ENCODE results near the gene HELZ2.
"Not testable (repeated sequence)": the region's sequence is repeated elsewhere in the genome, so short reads cannot be mapped to it uniquely, and the experiment has no call there.

HELZ2 gene

DNA sequence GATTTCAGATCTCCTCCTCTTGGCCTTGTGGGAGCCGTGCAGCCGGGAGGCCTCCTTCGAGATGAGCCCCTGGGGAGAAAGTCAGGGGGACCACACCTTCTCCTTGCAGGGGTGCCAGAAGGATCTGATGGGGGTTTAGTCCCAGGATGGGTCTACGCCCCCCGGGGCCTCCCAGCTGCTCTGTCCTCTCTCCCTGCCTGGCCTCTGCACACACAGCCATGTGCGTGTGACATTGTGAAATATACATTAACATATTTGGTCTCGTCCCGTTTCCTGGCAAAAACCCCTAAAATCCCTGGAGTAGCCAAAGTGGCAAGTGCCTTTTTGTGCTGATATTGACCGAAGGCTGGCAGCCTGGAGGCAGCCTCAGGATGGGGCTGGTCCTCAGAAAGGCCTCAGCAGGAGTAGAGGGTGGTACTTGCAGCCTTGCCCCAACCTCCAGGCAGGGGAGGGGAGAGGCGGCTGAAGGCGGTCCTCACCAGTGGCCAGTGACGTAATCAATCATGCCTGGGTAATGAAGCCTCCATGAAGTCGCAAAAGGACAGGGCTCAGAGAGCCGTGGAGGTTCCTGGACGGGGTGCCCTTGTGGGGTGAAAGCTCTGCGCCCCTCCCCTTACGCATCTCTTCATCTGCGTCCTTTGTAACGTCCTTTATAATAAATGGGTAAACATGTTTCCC lies 5.1 kb upstream of the HELZ2 start:
- DNase-seq (ENCODE audit: low spot score) = no peak

DNA sequence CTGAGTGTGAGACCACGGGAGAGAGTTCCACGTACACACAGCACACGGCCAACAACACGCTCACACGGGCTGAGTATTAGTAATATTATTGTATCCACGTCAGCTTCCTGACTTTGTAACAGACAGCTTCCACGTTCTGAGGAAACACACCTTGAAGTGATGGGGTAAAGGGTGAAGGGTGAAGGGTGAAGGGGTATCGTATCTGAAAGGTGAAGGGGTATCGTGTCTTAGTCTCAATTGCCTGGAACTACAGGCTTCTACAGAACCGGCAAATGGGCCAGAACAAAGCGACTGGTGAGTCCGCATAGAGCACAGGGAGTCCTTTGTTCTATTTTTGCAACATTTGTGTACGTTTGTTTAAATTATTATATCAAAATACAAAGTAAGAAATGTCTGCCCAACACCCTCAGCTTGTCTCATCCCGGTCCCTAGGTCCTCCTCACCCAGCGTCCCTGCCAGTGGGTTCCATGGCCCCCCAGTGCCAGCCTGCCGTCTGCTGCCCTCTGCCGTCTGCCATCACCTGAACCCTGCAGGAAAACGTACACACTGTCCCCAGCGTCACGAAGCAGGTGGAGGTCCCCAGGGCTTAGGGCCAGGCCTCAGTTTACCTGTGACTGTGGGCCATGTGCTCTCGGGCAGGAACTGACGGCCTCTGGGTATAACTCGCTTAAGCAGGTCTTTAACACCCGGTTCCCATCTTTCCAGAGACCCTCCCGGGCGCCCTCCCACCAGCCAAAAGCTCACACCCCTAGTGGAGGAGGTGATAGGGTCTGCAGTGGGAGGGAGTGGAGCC lies 4.4 kb upstream of the HELZ2 start:
- DNase-seq (ENCODE audit: low spot score) = no peak

DNA sequence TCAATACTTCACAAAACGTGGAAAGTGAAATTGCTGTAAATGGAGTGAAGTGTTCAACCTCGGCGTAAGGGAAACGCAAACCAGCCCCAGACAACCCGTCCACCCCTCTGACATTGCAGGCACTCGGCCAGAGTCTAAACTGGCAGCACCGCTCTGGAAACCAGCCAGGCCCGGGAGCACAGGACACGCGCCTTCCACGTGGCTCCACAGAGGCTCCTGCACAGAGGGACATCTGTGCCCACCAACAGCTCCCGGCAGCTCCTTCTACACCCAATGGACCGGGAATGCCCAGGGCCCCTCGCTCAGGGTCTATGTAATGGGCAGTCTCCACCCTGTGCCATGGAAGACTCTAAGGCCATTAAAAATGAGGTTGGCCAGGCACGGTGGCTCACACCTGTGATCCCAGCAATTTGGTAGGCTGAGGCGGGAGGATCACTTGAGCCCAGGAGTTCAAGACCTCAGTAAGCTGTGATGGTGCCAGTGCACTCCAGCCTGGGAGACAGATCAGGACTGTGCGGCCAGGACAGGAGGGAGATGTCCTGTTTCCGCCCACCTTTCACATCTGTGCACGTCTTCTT lies 3.4 kb upstream of the HELZ2 start:
- no peak for DNase-seq (ENCODE audit: low spot score)

DNA sequence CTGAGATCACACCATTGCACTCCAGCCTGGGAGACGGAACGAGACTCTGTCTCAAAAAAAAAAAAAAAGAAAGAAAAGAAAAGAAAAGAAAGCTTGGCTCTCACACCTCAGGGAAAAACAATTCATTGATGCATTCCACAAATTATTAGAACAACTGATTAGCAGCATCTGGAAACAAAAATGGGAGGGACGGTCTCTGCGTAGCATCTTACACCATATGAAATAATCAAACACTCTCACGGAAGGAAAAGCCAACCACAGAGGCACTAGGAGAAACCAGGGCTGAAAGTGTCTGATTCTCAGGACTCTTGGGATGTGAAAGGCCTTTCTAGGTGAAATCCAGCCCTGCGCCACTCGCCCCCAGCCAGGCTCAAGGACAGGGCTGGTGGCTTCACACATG lies 2.3 kb upstream of the HELZ2 start:
- no peak for DNase-seq (ENCODE audit: low spot score)

DNA sequence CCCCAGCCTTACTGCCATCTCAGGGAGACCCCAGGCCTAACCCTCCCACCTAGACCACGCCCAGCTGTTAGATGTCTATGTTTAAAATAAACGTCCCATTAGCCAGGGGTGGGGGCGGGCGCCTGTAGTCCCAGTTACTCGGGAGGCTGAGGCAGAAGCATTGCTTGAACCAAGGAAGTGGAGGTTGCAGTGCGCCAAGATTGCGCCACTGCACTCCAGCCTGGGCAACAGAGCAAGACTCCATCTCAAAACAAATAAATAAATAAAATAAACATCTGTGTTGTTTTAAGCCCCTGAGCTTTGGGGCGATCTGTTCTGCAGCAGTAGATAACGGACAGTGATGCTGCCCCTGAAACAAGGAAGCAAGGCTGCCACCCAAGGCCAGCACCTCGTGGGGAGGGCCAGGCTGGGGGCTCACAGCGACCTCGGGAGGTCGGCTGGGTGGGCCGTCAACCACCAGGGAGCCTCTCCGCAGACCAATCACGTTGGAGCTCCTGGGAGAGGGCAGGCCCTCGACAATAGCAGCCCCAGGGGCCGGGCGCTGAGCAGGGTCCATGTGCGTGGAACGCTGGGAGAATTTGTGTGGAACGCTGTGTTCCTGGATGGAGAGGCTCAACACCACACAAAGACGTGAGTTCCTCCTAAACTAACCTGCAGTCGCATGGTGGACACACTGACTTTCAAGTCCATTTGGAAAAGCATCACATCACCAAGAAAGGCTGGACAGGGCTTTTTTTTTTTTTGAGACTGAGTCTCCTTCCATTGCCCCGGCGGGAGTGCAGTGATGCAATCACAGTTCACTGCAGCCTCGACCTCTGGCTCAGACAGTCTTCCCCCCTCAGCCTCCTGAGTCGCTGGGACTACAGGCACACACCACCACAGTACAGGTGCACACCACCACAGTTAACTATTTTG lies 1.0 kb upstream of the HELZ2 start:
- no peak for DNase-seq (ENCODE audit: low spot score)

DNA sequence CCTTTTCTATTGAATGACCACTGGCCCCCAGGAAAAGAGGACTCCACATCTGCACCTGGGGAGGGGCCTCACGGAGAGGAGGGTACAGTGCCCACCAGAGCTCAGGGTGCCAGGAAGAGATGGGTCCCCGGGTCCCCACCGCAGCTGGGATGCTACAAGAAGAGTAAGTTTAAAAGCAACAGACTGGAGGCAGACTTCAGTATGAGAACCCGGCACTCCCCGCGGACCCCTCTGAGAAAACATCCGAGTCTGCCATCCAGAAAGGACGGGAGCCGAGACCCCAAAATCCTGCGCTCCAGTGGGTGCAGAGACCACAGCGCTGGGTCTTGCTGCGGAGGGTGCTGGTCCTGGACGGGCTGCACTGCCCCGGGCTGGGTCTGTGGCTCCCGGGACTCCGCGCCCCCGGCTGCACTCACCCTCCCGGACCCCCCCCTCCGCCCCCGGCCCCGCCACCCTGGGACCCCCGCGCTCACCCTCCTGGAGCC lies 350 bp downstream of the HELZ2 start:
- no peak for DNase-seq (ENCODE audit: low spot score)

DNA sequence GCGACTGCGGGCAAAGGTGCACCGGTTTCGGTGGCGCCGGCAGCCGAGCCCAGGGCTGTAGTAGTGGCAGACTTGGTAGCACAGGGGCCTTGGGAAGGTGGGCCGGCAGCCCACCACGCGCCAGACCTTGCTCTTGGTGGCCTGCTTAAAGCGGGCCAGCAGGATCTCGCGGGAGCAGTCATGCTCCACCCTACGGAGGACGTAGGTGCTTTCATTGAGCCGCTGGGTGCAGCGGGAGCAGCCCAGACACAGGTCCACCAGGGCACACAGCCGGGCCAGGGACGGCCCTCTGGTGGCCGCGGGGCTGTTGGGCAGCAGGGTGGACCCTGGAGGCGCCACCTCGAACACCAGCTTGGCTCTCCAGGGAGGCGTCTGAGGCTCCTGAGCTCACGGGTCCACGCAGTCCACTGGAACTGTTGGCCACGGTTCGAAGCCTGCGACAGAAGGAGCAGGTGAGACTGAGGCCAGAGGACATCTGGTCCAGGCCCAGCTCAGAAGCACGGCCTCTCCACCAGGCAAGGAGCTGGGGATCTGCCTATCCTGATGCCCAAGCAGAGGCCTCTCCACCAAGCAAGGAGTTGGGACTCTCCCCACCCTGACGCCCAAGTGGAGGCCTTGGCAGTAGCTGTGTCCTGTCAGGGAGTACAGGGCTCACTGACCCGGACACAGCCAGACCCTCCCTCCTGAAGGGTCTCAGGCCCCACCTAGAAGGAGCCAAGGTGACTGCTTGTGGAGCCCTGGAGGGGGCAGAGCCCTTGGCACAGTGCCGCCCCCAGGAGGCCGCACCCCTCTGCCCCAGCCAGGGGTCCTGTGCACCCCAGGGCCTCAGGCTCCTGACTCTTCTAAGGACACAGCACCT lies 1.0 kb downstream of the HELZ2 start:
- DNase-seq (ENCODE audit: low spot score) = no peak

DNA sequence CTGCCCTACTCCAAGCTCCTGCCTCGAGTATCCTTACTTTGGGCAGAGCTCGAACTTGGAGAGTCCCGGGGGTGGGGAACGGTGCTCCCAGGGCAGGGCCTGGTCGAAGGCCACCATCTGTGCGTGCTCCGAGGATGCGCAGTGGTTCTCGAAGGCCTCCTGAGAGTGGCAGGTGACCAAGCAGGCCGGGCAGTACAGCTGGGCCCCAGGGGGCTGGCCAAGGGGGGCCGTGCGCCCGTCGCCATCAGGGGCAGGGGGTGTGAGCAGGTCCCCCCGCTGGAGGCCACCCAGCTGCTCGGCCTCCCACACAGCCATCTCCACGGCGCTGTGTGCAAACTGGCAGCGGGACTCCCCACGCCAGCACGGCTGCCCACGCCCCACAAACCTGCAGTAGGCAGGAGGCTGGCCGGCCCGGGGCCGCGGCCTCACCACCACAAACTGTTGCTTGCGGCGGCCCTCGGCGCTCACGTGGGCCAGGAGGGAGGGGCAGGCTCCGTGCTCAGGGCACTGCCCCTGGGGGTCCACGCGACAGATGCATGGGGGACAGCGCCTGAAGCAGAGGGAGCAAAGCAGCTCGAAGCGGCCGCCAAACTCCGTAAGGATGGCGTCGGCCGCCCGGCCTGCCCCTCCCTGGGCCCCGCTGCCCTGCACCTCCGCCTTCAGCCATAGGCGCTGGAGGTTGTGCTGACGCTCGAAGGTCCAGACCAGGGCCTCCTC lies 1.8 kb downstream of the HELZ2 start:
- no peak for DNase-seq (ENCODE audit: low spot score)

DNA sequence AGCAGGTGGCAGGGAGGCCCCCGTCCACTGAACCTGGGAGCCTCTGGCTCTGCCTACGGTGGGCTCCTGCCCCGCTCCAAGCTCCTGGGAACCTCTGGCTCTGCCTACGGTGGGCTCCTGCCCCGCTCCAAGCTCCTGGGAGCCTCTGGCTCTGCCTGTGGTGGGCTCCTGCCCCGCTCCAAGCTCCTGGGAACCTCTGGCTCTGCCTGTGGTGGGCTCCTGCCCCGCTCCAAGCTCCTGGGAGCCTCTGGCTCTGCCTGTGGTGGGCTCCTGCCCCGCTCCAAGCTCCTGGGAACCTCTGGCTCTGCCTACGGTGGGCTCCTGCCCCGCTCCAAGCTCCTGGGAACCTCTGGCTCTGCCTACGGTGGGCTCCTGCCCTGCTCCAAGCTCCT lies 3.0 kb downstream of the HELZ2 start:
- DNase-seq (ENCODE audit: low spot score) = not testable (repeated sequence)

DNA sequence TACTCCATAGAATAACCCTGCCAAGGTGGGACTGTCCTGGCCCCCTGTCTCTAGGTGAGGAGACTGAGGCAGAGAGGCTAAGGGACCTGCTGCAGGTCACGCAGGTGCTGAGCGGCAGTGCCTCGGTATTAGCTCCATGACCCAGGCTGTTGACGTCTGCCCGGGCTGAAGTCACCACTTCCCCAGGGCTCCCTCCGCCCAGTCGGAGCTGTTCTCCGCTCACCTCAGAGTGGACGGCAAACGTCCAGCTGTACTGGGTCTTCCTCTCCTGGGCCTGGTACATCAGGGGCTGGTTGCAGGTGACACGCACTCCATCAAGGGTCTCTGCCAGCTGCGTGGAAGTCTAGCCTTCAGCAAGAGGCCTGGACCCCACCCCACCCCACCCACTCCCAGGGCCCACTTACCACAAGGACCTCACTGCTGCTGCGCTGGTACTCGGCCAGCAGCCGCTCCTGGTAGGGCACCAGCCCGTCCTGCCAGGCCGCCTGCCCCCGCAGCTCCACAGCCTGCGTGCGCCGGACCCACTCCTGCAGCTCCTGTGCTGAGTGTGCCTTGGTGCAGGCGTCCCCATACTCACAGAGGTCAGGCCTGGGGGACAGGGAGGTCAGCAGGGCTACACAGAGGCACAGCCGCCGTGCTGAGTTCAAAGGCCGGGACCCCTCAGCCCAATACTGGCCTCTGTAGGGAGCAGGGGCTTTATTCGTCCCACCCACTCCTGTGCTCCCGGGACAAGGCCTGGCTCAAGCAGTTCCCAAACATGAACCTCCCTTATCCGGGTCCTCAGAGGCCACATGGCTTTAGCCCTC lies 3.6 kb downstream of the HELZ2 start:
- DNase-seq (ENCODE audit: low spot score) = no peak

DNA sequence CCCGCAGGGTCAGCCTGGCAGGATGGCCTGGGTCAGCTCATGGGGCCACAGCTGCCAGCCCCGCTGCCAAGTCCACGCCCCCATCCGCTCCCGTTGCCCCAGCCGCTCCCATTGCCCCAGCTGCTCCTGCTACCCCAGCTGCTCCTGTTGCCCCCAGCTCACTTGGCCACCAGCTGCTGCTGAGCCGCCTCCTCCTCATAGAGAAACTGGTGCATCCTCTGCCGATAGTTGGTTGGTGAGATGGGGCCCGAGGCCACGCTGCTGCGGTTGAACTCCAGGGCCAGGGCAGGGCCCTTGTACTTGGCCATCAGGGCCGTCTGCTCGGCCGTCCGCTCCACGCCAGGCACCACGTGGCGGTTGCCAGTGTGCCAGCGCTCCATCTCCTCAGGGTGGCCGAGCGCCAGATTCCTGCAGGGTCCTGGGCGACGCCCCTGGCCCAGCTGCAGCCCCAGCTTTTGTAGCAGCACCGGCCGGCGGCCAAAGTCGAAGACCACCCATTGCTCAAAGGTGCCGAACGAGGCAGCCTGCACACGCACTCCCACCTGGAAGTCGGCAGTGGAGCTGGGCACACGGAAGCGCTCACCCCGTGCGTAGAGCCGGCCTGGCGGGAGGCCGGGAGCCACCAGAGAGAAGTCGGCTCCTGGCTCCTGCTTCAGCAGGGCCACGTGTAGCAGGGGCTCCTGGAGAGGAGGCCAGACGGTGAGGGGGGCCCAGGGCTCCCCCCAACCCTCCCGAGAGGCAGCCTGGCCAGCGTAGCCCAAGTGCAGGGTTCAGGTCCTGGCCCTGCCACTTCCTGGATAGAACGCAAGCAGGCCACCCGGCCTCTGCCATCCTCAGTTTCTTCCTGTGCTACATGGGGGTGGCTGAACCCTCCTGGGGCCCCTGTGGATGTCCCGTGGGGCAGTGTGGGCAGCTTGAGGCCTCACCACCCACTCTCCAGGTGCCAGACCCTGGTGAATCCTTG lies 4.8 kb downstream of the HELZ2 start:
- no peak for DNase-seq (ENCODE audit: low spot score)

DNA sequence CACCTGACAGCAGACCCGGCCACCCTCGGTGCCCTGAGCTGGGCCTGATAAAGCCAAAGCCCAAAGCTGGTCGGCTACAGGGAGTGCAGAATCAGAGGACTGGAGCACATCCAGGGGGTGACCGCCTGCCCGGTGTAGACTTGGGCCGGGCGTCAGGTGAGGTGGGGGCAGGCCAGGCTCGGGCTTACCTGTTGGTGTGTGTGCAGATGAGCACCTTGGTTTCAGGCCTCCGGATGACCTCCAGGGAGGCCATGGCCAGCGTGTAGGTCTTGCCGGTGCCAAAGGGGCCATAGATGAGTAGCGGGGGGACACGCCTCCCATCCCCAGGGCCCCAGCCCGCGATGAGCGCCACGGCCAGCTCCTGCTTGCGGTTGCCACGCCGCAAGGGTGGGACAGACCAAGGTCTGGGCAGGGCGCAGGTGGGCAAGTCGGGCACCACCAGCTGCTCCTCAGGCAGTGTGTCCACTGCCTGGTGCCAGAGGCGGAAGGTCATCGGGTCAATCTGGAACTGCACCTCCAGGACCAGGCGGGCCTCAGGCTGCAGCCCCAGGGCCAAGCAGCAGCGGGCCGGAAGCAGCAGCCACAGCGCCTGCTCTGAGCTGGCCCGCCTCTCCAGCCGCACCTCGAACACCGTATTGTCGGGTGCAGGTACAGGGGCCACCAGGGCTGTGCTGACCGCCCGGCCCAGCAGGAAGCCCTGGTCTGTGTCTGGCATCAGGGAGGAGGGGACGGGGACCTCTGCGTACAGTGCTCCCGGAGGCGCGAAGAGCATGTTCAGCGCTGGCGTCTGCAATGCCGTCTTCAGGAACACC lies 5.7 kb downstream of the HELZ2 start:
- DNase-seq (ENCODE audit: low spot score) = no peak

DNA sequence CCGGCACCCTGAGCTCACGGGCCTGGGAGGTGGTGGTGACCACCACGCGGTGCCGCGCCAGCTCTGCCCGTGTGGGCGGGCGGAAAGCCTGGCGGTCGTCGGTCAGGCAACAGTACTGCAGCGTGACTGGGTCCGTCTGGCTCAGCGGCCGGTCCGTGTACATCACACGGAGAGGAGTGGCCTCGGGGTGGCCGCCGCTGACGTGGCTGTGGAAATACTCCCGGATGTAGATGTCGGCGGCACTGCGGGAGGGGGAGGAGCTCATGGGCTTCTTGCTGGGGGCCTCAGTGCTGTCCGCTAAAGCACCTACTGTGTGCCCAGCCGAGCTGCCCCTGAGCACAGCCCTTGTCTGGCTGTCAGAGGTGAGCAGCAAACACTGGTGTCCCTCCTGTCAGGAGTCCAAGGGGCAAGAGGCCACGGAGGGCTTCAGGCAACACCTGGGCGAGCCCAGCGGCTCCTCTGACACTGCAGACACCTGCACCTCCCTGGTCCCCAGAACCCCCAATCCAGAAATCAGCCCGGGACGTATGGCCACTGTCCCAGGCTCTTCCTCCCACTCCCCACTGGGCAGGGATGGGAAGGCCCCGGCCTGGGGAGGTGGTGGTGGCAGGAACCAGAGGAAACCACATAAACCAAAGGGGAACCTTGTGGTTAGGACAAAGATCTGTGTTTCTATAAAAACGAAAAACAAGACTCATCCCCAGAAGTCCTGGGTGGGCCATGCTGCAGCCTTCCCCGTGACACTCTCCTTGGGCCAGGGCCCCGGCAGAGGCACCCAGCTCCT lies 6.5 kb downstream of the HELZ2 start:
- no peak for DNase-seq (ENCODE audit: low spot score)

DNA sequence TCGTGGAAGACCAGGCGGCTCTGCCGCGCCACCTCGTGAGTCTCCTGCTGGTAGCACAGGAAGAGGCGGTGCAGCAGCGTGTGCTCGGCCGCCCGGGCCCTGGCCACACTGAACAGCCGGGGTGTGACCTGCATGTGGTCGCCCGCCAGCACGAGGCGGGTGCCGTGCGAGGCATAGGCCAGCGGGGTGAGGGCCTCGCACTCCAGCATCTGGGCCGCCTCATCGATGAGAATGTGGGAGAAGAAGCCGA lies 7.0 kb downstream of the HELZ2 start:
- DNase-seq (ENCODE audit: low spot score) = no peak

DNA sequence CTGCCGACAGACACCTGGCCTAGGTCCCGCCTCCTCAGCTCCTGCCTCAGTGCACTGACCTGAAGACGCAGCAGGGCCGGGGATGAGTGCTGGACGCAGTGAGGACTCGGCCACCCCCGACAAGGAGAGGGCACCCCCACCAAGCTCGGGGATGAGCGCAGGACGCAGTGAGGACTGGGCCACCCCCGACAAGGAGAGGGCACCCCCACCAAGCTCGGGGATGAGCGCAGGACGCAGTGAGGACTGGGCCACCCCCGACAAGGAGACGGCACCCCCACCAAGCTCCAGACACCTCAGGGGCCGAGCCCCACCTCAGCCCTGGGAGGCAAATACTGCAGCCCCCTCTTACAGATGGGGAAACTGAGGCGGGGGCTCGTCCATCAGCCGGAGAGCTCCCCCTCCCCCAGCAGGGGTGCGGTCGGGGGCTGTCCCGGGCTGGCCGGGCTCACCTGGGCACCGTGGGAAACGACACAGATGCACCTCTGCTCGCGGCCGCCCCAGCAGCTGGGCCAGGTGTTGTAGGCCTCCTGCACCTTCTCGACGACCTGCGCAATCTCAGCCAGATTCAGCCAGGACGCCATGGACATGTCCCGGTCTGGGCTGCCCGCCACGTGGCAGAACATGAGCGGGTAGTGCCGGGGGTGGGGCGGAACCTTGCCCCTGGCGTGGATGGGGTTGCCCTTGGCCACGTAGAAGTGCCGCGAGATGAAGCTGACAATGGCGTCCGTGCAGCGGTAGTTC lies 7.5 kb downstream of the HELZ2 start:
- DNase-seq (ENCODE audit: low spot score) = no peak

DNA sequence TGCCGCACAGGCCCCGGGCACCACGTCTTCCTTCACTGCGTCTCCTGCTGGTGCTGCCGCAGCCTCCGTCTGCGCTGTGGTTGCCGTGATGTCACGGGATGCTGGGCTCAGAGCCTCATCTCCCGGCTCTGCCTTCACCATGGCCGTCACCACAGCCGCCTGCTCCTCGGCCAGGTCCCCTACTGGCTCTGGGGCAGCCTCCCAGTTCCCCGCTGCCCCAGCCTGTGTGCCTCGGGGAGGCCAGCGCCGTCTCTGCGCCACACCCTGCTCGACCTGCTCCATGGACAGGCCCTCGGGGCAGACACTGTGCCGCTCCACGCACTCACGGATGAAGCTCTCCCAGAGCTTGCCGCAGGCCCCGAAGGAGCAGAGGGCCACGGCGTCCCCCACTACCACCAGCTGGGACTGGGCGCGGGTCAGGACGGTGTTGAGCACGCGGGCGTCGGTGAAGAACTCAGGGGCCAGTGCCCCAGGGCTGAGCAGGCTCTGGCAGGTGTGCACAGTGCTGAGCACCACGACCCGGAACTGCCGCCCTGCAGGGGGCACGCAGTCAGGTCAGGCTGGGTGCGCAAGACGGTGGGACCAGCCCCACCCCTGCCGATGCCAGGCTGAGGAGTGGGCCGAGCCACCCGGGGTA lies 8.2 kb downstream of the HELZ2 start:
- no peak for DNase-seq (ENCODE audit: low spot score)
